RWPE1 (cell line): ENCODE results near the gene ANKRD13D.
A peak's percentile ranks its signal among the peaks of the same experiment; 100 is the strongest.
"Not testable (repeated sequence)": the region's sequence is repeated elsewhere in the genome, so short reads cannot be mapped to it uniquely, and the experiment has no call there.

Source experiments
- CTCF ChIA-PET: fragments of 350-600 bp; sonication (Branson Sonifier 250); formaldehyde crosslinking; extraction: SDS; loops from one replicate; lab custom pipeline; 2021; lab: Yijun Ruan, JAX
- POLR2A ChIA-PET: fragments of 400-600 bp; formaldehyde crosslinking; extraction: SDS; loops from one replicate; lab custom pipeline; 2020; ENCODE audit warnings: antibody characterized with exemption; ENCODE audit not compliant: low non-redundant PET; lab: Yijun Ruan, JAX
- DNase-seq: peaks from one replicate; pipeline ENCODE4 v3.0.0; 2012; ENCODE audit warnings: low spot score
- H3K27ac ChIP-seq: fragments of 450-650 bp; 2 replicates; pipeline ENCODE4 v1.5.1; 2017
- CTCF ChIP-seq: fragments of 450-650 bp; conservative IDR thresholded peaks from 2 replicates; pipeline ENCODE4 v1.5.1; 2017; ENCODE audit warnings: low read depth, mild to moderate bottlenecking

The ANKRD13D gene

GRCh38 chr11:67253872-67254624 lies 35.1 kb upstream of the ANKRD13D start:
- POLR2A ChIA-PET, result no interaction called here
- DNase-seq, result no peak
- CTCF ChIA-PET, result interaction anchor here (1.1 to 1.7 kb wide), 3 partner anchors 8 to 128 kb away, joined by 3 to 5 read pairs (median 3); no protein-coding TSS in a partner anchor
- H3K27ac ChIP-seq, result peak overlapping the region; percentile 45
- no peak for TF ChIP-seq CTCF

DNA sequence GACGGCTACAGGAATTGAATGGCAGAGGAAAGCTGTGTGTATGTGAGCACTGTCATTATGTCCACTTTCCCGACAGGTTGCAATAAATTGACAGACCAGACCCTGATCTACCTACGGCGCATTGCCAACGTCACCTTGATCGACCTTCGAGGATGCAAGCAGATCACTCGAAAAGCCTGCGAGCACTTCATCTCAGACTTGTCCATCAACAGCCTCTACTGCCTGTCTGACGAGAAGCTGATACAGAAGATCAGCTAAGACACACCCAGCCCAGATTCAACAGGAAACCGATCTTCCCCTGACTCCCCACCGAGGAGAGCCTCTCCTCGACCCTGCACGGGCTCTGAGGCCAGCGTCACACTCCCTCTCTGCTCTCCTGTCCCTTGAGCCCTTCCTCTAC lies 34.3 kb upstream of the ANKRD13D start:
- ChIA-PET CTCF (interaction anchor here (1.7 kb wide), 1 partner anchor 15 kb away, joined by 3 read pairs; no protein-coding TSS in a partner anchor), POLR2A (no interaction called here)
- no peak for DNase-seq
- TF ChIP-seq CTCF, result no peak
- peak overlapping the region; percentile 45 for H3K27ac ChIP-seq

DNA sequence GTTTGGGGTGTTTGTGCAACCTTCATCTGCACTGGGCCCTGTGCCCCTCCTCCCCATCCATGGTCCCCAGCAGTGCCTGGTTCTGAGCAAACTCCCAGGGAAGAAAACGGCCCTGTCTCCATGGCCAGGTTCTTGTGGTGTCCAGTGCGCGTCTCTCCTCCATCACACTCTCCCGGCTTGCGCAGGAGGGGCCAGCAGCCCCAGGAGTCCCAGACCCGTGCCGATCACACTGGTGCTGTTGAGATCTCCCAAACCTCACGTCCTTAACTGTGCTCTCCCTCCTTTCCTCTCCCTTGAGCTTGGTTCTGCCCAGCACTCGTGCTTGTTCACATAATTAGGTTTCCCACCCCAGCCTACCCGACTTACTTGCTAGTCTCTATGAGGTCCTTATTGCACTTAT lies 33.8 kb upstream of the ANKRD13D start:
- DNase-seq, result no peak
- ChIA-PET CTCF (interaction anchor here (0.6 kb wide), 1 partner anchor 86 kb away, joined by 6 read pairs; no protein-coding TSS in a partner anchor), POLR2A (no interaction called here)
- H3K27ac ChIP-seq, result peak overlapping the region; percentile 45
- no peak for TF ChIP-seq CTCF

DNA sequence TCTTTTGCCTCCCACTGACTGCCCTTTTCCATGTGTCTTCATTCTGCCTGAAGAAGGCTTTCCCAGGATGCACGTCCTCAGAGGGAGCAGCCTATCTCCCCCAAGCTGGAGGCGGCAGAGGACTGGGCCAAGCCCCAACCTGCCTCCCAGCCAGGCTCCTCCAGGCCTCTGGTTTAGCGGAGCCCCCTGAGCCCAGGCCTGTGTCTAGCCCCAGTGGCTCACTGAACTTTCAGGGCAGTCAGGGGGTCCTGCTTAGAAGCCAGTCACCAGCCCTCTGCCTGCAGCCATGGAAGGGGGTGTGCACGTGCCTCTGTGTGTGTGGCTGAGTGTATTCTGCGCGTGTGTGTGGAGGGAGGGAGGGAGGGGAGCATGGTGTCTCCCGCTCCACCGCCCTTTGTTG lies 33.2 kb upstream of the ANKRD13D start:
- no peak for DNase-seq
- ChIA-PET CTCF (interaction anchor here (0.6 to 0.7 kb wide), 2 partner anchors 16 to 86 kb away, joined by 6 to 8 read pairs; no protein-coding TSS in a partner anchor), POLR2A (no interaction called here)
- peak overlapping the region; percentile 45 for H3K27ac ChIP-seq
- no peak for TF ChIP-seq CTCF

DNA sequence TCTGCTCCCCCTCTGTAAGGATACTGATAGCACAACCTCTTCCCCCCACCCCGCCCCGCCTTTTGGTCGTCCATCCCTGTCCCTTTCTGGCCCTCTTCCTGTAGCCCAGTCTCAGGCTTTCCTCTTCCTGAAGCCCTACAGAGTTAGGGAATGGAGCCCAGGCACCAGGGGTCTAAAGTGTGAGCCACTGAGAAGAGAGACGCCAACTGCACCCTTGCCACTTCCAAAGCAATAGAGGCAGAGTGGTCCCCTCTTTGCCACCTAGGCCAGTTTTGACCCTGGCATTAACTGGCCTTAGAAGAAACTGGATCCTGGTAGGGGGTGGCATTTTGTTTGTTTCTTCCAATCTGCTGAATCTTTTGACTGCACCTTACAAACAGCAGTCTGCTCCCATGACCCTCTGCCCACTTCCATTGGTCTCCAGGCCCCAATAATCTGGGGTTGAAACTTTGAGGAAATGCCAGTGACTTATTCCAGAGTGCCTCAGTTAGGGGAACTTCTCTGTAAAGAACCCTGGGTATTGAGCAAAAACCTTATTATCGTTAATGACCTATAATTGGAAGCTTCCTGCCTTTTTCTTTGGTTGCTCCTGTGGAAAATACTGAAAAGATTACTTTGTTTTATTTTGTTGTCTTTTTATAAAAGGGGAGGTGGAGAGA lies 32.5 kb upstream of the ANKRD13D start:
- CTCF ChIA-PET, result interaction anchor here (0.6 to 0.7 kb wide), 2 partner anchors 17 to 392 kb away, joined by 3 to 8 read pairs; no protein-coding TSS in a partner anchor
- DNase-seq, result no peak
- no peak for TF ChIP-seq CTCF
- POLR2A ChIA-PET, result no interaction called here
- H3K27ac ChIP-seq, result peak overlapping the region; percentile 45

- ChIA-PET POLR2A (no interaction called here), CTCF (interaction anchor here (0.6 kb wide), 1 partner anchor 57 kb away, joined by 3 read pairs; no protein-coding TSS in a partner anchor)
- DNase-seq, result no peak
- no peak for TF ChIP-seq CTCF
- no peak overlapping the region for H3K27ac ChIP-seq
Measured at GRCh38 chr11:67260406-67260805, 28.7 kb upstream of the ANKRD13D start.

DNA sequence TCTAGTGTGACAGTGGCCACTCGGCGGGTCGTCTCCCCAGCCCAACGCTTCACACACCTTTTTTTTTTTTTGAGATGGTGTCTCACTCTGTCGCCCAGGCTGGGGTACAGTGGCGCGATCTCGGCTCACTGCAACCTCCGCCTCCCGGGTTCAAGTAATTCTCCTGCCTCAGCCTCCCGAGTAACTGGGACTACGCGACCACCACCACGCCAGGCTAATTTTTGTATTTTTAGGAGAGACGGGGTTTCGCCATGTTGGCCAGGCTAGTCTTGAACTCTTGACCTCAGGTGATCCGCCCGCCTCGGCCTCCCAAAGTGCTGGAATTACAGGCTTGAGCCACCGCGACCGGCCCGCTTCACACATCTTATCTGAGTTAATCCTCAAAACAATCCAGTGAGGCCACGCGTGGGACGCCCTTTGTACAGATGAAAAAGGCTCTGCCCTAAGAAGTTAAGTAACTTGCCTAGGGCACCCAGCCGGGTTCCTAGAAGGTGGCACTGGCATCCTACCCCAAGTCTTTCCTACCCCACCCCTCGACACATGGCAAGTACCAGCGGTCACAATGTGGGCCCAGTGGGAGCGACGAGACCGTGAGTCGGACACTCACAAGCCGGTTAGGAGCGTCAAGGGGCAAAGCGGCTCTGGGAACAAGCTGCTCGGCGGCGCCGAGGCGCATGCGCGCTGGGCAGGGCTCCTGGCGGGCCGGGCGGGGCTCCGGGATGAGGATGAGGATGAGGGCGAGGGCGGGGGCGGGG lies 28.0 kb upstream of the ANKRD13D start:
- DNase-seq, POLR2A ChIA-PET: not testable (repeated sequence)
- CTCF ChIA-PET, result interaction anchor here (0.6 to 3.1 kb wide), 5 partner anchors 47 to 453 kb away, joined by 3 to 27 read pairs (median 5); no protein-coding TSS in a partner anchor
- H3K27ac ChIP-seq, result peak overlapping the region; percentile 96
